GM20000 (cell line): ENCODE measurements around the gene EPS8L1.

Experiments
- DNase-seq: peaks from one replicate; pipeline ENCODE4 v3.0.0; 2012; ENCODE audit warnings: low spot score
- TF ChIP-seq, protein P1 (sequence below): IDR thresholded peaks from 2 replicates; pipeline ENCODE4 v1.5.1; 2012; ENCODE audit warnings: mild to moderate bottlenecking, control low read depth; ENCODE audit errors: extremely low read depth, missing control alignments

The EPS8L1 gene

DNA sequence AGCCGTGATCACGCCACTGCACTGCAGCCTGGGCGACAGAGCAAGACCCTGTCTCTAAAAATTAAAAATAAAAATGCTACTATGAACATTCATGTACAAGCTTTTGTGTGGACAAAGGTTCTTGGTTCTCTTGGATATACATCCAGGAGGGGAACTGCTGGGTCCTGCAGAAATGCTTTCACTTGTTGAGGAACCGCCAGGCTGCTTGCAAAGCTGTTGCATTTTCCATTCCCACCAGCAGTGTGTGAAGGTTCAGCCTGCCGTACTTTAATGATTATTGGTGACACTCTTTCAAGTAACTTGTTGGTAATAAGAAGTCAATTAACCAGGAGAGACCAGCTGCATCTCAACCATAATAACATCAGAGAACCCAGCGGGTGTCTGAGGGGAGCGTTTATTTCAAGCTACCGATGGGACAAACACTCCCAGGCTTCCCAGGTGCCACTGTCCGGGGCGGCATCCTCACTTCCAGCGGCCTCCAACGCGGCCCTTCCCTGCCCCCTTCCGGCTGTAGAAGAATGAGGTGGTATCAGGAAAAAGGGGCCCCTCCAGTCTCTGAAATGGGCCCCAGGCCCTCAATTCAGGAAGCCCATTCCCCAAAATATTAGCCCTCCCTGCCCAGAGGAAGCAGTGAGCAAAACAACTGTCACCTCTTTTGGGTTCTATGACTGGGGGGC is 56.9 kb downstream of the EPS8L1 start:
- TF ChIP-seq, protein P1, sequence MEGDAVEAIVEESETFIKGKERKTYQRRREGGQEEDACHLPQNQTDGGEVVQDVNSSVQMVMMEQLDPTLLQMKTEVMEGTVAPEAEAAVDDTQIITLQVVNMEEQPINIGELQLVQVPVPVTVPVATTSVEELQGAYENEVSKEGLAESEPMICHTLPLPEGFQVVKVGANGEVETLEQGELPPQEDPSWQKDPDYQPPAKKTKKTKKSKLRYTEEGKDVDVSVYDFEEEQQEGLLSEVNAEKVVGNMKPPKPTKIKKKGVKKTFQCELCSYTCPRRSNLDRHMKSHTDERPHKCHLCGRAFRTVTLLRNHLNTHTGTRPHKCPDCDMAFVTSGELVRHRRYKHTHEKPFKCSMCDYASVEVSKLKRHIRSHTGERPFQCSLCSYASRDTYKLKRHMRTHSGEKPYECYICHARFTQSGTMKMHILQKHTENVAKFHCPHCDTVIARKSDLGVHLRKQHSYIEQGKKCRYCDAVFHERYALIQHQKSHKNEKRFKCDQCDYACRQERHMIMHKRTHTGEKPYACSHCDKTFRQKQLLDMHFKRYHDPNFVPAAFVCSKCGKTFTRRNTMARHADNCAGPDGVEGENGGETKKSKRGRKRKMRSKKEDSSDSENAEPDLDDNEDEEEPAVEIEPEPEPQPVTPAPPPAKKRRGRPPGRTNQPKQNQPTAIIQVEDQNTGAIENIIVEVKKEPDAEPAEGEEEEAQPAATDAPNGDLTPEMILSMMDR = no peak
- peak; percentile 25 for DNase-seq

DNA sequence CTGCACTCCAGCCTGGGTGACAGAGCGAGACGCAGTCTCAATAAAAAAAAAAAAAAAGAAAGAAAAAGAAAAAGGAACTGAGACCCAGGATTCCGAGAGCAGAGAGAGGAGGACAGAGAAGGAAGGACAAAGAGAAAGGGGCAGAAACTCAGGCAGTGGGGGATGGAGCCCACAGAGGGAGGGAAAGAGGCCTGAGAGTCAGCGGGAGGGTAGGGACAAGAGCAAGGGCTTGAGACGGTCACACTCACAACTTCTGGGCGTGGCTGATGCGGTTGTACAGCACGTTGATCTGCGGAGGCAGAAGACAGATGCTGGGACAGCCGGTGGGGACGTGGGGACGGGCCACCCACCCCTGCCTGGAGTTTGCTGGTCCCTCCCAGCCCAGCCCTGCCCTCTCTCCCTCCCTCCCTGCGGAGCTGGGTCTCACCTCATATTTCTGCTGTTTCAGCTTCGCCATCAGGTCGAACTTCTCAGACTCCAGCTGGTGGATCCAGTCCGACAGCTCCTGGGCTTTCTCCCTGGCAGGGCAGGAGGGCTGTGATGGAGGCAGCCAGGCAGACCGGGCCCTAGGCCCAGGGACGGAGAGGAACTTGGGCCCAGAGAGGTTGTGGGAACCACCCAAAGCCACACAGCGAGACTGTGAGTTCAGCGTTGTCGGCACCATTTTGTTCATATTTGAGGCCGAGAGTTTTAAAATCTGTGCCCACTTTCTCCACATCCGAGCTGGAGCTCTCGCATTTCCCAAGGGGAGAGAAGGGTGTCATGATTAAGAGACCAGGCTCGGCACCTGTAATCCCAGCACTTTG is 58.2 kb downstream of the EPS8L1 start:
- DNase-seq = peak; percentile 53
- TF ChIP-seq, protein P1 = no peak

DNA sequence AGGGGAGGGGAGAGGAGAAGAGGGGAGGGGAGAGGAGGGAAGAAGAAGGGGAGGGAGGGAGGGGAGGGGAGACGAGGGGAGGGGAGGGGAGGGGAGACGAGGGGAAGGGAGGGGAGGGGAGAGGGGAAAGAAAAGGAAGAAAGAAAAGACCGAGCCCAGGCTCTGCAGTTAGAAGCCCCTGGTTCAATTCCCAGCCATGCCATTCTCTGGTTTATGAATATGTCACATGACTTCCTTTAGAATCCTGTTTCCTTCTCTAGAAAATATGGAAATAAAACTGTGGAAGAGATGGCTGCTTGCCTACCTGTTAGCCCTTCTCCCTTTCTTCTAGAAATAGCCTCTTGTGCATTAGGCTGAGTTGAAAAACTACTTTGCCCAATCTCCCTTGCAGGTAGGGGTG is 59.1 kb downstream of the EPS8L1 start:
- DNase-seq = no peak
- TF ChIP-seq, protein P1 = no peak

DNA sequence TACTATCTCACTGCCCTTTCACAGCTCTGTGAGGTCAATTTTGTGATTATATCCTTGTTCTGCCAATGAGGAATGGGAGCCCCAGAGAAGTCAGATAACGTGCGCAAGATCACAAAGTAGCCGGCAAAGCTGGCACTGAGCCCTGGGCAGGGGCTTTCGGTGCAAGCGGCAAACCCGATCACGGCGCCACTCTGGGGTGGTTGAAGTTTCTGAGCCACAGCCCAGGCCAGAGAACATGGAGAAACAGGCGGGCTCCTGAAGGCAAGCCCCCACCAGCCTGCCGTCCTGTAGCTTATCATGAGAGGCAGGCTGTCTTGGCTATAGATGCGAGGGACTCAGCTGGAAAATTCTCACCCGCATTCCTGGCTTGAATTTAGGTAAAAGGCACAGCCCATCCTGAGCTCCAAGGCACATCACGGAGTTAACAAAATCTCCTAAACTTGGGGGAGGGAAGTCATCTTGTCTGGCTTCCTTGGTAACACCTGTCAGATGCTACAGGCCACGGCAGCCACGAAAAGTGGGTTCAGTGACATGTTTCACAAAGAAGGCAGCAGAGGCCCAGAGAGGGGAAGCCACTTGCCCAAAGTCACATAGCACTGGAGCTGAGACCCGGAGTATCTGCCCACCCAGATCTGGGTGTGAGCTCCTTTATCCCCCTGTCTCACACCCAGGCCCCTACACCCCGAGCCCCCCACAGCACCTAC is 60.9 kb downstream of the EPS8L1 start:
- TF ChIP-seq, protein P1 = no peak
- no peak for DNase-seq
